ENCODE measurements around the gene GPD1.
"Not testable (repeated sequence)": the region's sequence is repeated elsewhere in the genome, so short reads cannot be mapped to it uniquely, and the experiment has no call there.

GPD1 gene

DNA sequence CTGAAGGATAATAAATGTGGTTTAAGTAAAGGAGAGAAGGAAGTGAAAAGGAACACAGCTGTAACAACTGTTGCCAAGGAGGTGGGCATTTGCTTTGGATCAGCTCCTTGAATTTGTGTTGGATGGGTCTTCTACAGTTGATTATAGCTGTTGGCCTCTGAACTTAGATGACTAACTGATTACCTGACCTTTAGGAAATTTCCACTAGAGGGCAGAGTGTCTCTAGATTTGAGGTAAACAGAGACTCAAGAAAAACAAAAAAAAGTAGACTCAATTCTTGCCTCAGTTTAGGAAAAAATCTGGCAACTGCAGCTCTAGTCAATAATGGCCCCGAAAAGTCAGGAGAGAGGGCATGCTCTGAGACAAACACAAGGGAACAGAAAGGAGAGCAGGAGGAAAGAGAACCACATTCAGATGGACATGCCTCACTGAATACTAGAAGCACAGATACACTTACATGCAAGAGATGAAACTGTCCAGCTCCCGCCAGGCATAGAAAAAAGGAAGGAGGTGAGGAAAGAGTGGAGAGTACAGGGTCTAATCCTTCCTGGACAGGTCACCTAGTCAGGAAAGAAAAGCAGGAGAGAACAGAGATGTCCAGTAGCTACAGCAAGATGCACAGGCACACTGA lies 28.8 kb downstream of the GPD1 start:
- no peak for DNase-seq

- DNase-seq, result no peak
Observed at GRCh38 chr12:50142993-50143392, 39.2 kb downstream of the GPD1 start.

- DNase-seq, result no peak
Observed at GRCh38 chr12:50145439-50145838, 41.6 kb downstream of the GPD1 start.

GRCh38 chr12:50147281-50147680 lies 43.5 kb downstream of the GPD1 start:
- no peak for DNase-seq

GRCh38 chr12:50148011-50148410 lies 44.2 kb downstream of the GPD1 start:
- DNase-seq, result not testable (repeated sequence)

DNA sequence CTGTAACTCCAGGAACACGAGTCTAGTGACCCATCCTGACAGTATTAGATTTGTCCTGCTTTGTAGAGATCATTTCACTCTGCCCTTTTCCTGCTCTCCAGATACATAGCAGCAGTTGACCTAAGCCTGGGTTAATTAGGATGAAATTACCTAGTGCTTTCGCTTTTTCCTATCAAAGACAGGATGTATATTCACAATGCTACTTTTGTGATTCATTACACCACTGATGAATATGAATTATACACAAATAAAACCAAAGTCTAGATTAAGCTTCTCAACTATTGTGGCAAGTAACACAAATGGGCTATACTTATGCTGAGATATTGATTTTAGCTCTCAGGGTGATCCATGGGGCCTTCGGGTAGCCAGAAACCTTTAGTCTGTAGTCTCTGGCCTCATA lies 45.5 kb downstream of the GPD1 start:
- DNase-seq, result no peak

DNA sequence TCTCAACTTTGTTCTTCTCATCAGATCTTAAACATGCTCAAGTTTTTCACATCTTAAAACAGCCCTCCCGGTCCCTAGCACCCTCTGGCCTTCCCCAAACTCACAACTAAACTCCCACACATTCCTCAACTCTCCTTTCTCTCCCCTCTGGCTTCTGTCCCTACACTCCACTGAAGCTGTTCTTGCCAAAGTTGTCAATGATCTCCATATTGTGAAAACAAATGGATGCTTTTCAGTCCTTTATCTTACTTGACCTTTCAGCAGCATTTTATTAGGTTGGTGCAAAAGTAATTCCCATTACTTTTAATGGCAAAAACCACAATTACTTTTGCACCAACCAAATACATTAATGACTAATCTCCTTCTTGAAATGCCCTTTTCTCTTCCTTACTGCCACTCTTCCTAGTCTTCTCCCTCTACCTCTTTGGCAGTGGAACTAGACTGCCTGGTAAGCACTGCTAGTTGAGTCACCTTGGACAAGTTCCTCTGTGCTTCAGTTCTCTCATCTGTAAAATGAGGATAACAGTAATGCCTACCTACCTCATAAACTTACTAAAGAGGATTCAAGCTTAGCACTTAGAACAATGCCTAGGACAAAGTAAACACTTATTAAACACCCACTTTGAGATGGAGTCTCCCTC lies 47.4 kb downstream of the GPD1 start:
- no peak for DNase-seq

DNA sequence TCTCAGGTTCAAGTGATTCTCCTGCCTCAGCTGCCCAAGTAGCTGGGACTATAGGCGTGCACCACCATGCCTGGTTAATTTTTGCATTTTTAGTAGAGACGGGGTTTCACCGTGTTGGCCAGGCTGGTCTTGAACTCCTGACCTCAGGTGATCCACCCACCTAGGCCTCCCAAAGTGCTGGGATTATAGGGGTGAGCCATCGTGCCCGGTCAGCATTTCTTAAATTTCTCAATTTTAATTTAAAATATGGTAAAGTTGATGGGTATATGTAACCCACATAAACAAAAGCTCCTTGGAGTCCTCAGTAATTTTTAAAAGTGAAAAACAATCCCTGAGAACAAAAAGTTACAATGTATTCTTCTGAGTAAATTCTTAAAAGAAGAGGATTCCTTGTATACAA lies 51.1 kb downstream of the GPD1 start:
- not testable (repeated sequence) for DNase-seq

GRCh38 chr12:50156641-50157040 lies 52.8 kb downstream of the GPD1 start:
- no peak for DNase-seq

DNA sequence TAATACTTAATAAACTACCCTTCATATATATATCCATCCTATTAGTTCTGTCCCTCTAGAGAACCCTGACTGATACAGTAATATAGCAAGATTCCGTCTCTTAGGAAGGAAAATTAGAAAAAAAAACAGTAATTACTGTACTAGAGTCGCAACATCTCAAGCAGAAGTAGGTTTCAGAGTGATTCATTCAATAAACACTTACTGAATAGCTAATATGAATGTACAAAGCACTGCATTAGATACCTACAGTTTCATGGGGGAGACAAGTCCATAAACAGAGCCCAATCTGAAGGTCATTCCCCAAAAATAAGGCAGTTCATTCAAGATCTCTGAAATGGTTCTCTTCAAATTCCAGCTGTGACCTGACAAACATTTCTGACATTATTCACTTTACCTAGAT lies 53.5 kb downstream of the GPD1 start:
- no peak for DNase-seq

- no peak for DNase-seq
Observed at GRCh38 chr12:50160643-50161042, 56.8 kb downstream of the GPD1 start.

Data from NCI-H1105 treated with DMSO at 0.1 percent for 48 hours (cell line).